Measurements from ENCODE around the gene EBF4.

The EBF4 gene

DNA sequence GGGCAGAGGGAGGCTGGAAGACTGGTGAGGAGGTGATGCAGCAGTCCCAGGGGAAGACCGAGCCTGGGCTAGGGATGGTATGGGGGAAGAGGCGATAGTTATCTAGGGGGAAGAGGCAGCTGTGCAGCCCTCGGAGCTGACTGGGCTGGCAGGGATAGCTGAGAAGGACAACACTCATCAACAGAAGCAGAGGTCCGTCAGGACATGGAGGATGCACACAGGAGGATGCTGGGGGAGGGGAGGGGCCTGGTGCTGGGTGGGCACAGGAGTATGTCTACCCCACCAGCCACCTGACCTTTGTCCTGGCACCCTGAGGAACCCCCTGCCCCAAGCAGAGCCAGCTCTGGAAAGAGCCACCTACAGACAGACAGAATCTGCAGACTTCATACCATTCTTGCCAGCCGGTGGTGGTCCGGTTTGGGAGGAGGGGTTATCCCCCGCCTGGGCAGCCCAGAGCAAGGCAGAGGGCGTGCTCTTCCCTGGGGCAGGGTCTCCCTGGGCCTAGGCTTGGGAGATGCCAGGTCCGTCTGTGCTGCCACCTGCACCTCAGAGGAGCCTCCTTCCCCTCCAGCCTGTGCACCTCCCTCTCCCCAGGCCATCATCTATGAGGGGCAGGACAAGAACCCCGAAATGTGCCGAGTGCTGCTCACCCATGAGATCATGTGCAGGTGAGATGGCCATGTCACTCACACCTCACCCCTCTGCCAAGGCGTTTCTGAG, 14.9 kb downstream of the EBF4 start:
- no peak overlapping the region for H3K4me3 ChIP-seq (ENCODE audit: low read depth, low read length)
- DNase-seq, result no peak
- no peaks in the 10 kb centered on the region for H3K36me3 ChIP-seq (ENCODE audit: control insufficient read depth in 1 of 2, insufficient read depth in 2 of 2, low read length in 2 of 2)
- H2BK12ac ChIP-seq (ENCODE audit: low read length), result no peak overlapping the region
- no peak overlapping the region for H2BK120ac ChIP-seq (ENCODE audit: insufficient read depth, low read length, poor library complexity)
- no peak overlapping the region for H3K27ac ChIP-seq (ENCODE audit: low read depth, low read length)
- no CpG with 5 or more reads among the region's 12 CpGs for WGBS (ENCODE audit: extremely low coverage, insufficient coverage, insufficient read length)
- H3K18ac ChIP-seq (ENCODE audit: low read length), result no peak overlapping the region
- H4K91ac ChIP-seq (ENCODE audit: low read depth, low read length), result no peak overlapping the region
- peaks cover 2% of the 10 kb centered on the region for H3K9me3 ChIP-seq (ENCODE audit: insufficient read depth, low read depth, low read length)
- no peaks in the 10 kb centered on the region for H3K79me1 ChIP-seq (ENCODE audit: low read length)
- H4K12ac ChIP-seq (ENCODE audit: low read depth, low read length), result no peak overlapping the region
- H3K4ac ChIP-seq (ENCODE audit: low read depth, low read length), result no peak overlapping the region
- no peak overlapping the region for H2BK5ac ChIP-seq (ENCODE audit: low read depth, low read length, poor library complexity)
- H3K4me1 ChIP-seq (ENCODE audit: control insufficient read depth in 1 of 2, insufficient read depth in 2 of 2, low read length in 2 of 2), result no peaks in the 10 kb centered on the region
- no peak overlapping the region for H3K14ac ChIP-seq (ENCODE audit: low read length)
- no peak overlapping the region for H4K8ac ChIP-seq (ENCODE audit: low read depth, low read length)
- H3K4me2 ChIP-seq (ENCODE audit: low read length), result no peak overlapping the region
- H3K27me3 ChIP-seq (ENCODE audit: insufficient read depth, low read length), result peaks cover 3% of the 10 kb centered on the region
- no peak overlapping the region for H3K23ac ChIP-seq (ENCODE audit: low read length)
- no peak overlapping the region for H2AFZ ChIP-seq (ENCODE audit: insufficient read depth, low read length, poor library complexity)
- H3K79me2 ChIP-seq (ENCODE audit: control insufficient read depth, insufficient read depth, low read length, poor library complexity), result no peaks in the 10 kb centered on the region
- no peak overlapping the region for H2AK5ac ChIP-seq (ENCODE audit: low read length)
- H3K9ac ChIP-seq (ENCODE audit: low read length), result no peak overlapping the region

- no peaks in the 10 kb centered on the region for H3K79me2 ChIP-seq (ENCODE audit: control insufficient read depth, insufficient read depth, low read length, poor library complexity)
- no peak overlapping the region for H2BK5ac ChIP-seq (ENCODE audit: low read depth, low read length, poor library complexity)
- no peak overlapping the region for H4K91ac ChIP-seq (ENCODE audit: low read depth, low read length)
- peaks cover 2% of the 10 kb centered on the region for H3K9me3 ChIP-seq (ENCODE audit: insufficient read depth, low read depth, low read length)
- no peak overlapping the region for H2AFZ ChIP-seq (ENCODE audit: insufficient read depth, low read length, poor library complexity)
- no peak overlapping the region for H2BK12ac ChIP-seq (ENCODE audit: low read length)
- no peak overlapping the region for H2AK5ac ChIP-seq (ENCODE audit: low read length)
- no peak overlapping the region for H3K4me3 ChIP-seq (ENCODE audit: low read depth, low read length)
- H2BK120ac ChIP-seq (ENCODE audit: insufficient read depth, low read length, poor library complexity), result no peak overlapping the region
- H3K27ac ChIP-seq (ENCODE audit: low read depth, low read length), result no peak overlapping the region
- no peaks in the 10 kb centered on the region for H3K79me1 ChIP-seq (ENCODE audit: low read length)
- H3K14ac ChIP-seq (ENCODE audit: low read length), result no peak overlapping the region
- H3K36me3 ChIP-seq (ENCODE audit: control insufficient read depth in 1 of 2, insufficient read depth in 2 of 2, low read length in 2 of 2), result no peaks in the 10 kb centered on the region
- H3K9ac ChIP-seq (ENCODE audit: low read length), result no peak overlapping the region
- no peak overlapping the region for H4K8ac ChIP-seq (ENCODE audit: low read depth, low read length)
- H3K4me1 ChIP-seq (ENCODE audit: control insufficient read depth in 1 of 2, insufficient read depth in 2 of 2, low read length in 2 of 2), result no peaks in the 10 kb centered on the region
- H3K27me3 ChIP-seq (ENCODE audit: insufficient read depth, low read length), result peaks cover 3% of the 10 kb centered on the region
- DNase-seq, result no peak
- H4K12ac ChIP-seq (ENCODE audit: low read depth, low read length), result no peak overlapping the region
- WGBS (ENCODE audit: extremely low coverage, insufficient coverage, insufficient read length), result no CpG with 5 or more reads among the region's 5 CpGs
- no peak overlapping the region for H3K4ac ChIP-seq (ENCODE audit: low read depth, low read length)
- no peak overlapping the region for H3K18ac ChIP-seq (ENCODE audit: low read length)
- no peak overlapping the region for H3K4me2 ChIP-seq (ENCODE audit: low read length)
- no peak overlapping the region for H3K23ac ChIP-seq (ENCODE audit: low read length)
These were observed 15.5 kb downstream of the EBF4 start for GRCh38 chr20:2708073-2708415.

DNA sequence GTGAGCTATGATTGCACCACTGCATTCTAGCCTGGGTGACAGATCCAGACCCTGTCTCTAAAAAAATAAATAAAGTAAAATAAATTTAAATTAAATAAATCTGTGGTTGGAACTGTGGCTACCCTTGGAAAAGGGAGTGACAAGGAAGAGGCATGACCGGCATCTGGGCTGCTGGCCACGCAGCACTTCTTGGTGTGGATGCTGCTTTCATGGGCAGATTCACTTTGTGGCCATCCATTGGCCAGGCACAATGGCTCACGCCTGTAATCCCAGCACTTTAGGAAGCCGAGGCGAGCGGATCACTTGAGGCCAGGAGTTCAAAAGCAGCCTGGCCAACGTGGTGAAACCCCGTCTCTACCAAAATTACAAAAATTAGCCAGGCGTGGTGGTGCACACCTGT, 16.1 kb downstream of the EBF4 start:
- Histone ChIP-seq H2AFZ (ENCODE audit: insufficient read depth, low read length, poor library complexity) (no peak overlapping the region), H4K91ac (ENCODE audit: low read depth, low read length) (no peak overlapping the region), H3K4me2 (ENCODE audit: low read length) (no peak overlapping the region), H3K79me1 (ENCODE audit: low read length) (no peaks in the 10 kb centered on the region), H2AK5ac (ENCODE audit: low read length) (no peak overlapping the region), H3K9ac (ENCODE audit: low read length) (no peak overlapping the region), H3K27me3 (ENCODE audit: insufficient read depth, low read length) (peaks cover 3% of the 10 kb centered on the region), H3K4ac (ENCODE audit: low read depth, low read length) (no peak overlapping the region), H4K8ac (ENCODE audit: low read depth, low read length) (no peak overlapping the region), H3K4me3 (ENCODE audit: low read depth, low read length) (no peak overlapping the region), H3K4me1 (ENCODE audit: control insufficient read depth in 1 of 2, insufficient read depth in 2 of 2, low read length in 2 of 2) (no peaks in the 10 kb centered on the region), H3K23ac (ENCODE audit: low read length) (no peak overlapping the region), H2BK120ac (ENCODE audit: insufficient read depth, low read length, poor library complexity) (no peak overlapping the region), H3K36me3 (ENCODE audit: control insufficient read depth in 1 of 2, insufficient read depth in 2 of 2, low read length in 2 of 2) (no peaks in the 10 kb centered on the region), H3K27ac (ENCODE audit: low read depth, low read length) (no peak overlapping the region), H2BK5ac (ENCODE audit: low read depth, low read length, poor library complexity) (no peak overlapping the region), H3K14ac (ENCODE audit: low read length) (no peak overlapping the region), H4K12ac (ENCODE audit: low read depth, low read length) (no peak overlapping the region), H2BK12ac (ENCODE audit: low read length) (no peak overlapping the region), H3K18ac (ENCODE audit: low read length) (no peak overlapping the region), H3K9me3 (ENCODE audit: insufficient read depth, low read depth, low read length) (peaks cover 2% of the 10 kb centered on the region), H3K79me2 (ENCODE audit: control insufficient read depth, insufficient read depth, low read length, poor library complexity) (no peaks in the 10 kb centered on the region)
- DNase-seq, result no peak
- no CpG with 5 or more reads among the region's 9 CpGs for WGBS (ENCODE audit: extremely low coverage, insufficient coverage, insufficient read length)

DNA sequence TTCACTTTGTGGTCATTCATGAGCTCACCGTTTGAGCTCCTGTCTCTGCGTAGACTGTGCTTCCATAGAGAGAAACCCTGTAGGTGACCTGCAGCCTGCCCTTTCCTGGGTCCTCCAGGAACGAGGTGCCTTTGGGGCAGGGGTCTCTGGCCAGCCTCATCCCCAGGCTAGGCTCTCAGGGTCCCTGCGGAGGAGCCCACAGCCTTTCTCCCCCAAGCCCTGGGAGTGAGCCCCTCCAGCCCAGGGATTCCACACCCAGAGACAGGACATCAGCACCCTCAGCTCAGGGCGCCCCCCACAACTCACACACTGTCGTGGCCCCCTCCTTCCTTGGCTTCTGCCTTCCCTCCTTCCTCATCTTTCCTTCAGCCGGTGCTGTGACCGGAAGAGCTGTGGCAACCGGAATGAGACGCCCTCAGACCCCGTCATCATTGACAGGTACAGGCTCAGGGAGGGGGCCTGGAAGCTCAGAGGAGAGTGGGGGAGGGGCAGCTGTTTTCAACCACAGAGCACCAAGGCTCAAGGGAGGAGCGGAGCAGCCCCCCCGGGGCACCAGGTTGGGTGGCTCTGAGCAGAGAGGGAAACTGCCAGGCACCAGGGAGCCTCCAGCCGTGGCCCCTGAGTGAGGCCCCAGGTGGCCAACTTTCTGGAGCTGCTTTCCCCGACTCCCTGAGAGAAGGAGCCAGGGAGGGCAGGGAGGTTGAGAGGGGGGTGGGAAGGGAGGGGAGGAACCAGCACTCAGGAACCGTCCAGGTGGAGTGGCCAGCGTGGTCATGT, 16.8 kb downstream of the EBF4 start:
- Histone ChIP-seq H4K8ac (ENCODE audit: low read depth, low read length) (no peak overlapping the region), H3K4me2 (ENCODE audit: low read length) (no peak overlapping the region), H3K36me3 (ENCODE audit: control insufficient read depth in 1 of 2, insufficient read depth in 2 of 2, low read length in 2 of 2) (no peaks in the 10 kb centered on the region), H3K79me1 (ENCODE audit: low read length) (no peaks in the 10 kb centered on the region), H3K9ac (ENCODE audit: low read length) (no peak overlapping the region), H2AFZ (ENCODE audit: insufficient read depth, low read length, poor library complexity) (no peak overlapping the region), H3K9me3 (ENCODE audit: insufficient read depth, low read depth, low read length) (peaks cover 2% of the 10 kb centered on the region), H3K23ac (ENCODE audit: low read length) (no peak overlapping the region), H3K18ac (ENCODE audit: low read length) (no peak overlapping the region), H2AK5ac (ENCODE audit: low read length) (no peak overlapping the region), H4K91ac (ENCODE audit: low read depth, low read length) (no peak overlapping the region), H3K27me3 (ENCODE audit: insufficient read depth, low read length) (peaks cover 3% of the 10 kb centered on the region), H3K27ac (ENCODE audit: low read depth, low read length) (no peak overlapping the region), H2BK120ac (ENCODE audit: insufficient read depth, low read length, poor library complexity) (no peak overlapping the region), H3K4me3 (ENCODE audit: low read depth, low read length) (no peak overlapping the region), H2BK5ac (ENCODE audit: low read depth, low read length, poor library complexity) (no peak overlapping the region), H3K79me2 (ENCODE audit: control insufficient read depth, insufficient read depth, low read length, poor library complexity) (no peaks in the 10 kb centered on the region), H4K12ac (ENCODE audit: low read depth, low read length) (no peak overlapping the region), H2BK12ac (ENCODE audit: low read length) (no peak overlapping the region), H3K4ac (ENCODE audit: low read depth, low read length) (no peak overlapping the region), H3K4me1 (ENCODE audit: control insufficient read depth in 1 of 2, insufficient read depth in 2 of 2, low read length in 2 of 2) (no peaks in the 10 kb centered on the region), H3K14ac (ENCODE audit: low read length) (no peak overlapping the region)
- no CpG with 5 or more reads among the region's 17 CpGs for WGBS (ENCODE audit: extremely low coverage, insufficient coverage, insufficient read length)
- no peak for DNase-seq

Data from trophoblast cell (in vitro differentiated cells and primary cell).